Mammary epithelial cell (primary cell): ENCODE measurements around the gene ADAMTS2.

Source experiments
- CTCF ChIP-seq, 2 donors: IDR thresholded peaks in 1 of 2; conservative IDR thresholded peaks in 1 of 2; 2 replicates each; pipeline ENCODE4 v1.5.1; 2011 to 2012; ENCODE audit warnings: inconsistent platforms in 2 of 2, low read length in 2 of 2, mild to moderate bottlenecking in 2 of 2, control low read depth in 1 of 2, low read depth in 1 of 2; ENCODE audit not compliant: insufficient read depth in 1 of 2; ENCODE audit errors: extremely low read depth in 1 of 2
- EZH2 ChIP-seq: IDR thresholded peaks from 2 replicates; pipeline ENCODE4 v1.6.1; 2012; ENCODE audit warnings: low read length, inconsistent platforms, borderline replicate concordance

- TF ChIP-seq EZH2 (no peak), CTCF (conservative IDR thresholded peaks at IDR 0.05 in 1 of 2, IDR thresholded peaks at IDR 0.05 in 1 of 2; ENCODE audit: extremely low read depth in 1 of 2, insufficient read depth in 1 of 2, low read depth in 1 of 2, low read length in 2 of 2) (no peak)
These were observed 3.6 kb upstream of the ADAMTS2 start for GRCh38 chr5:179348843-179349242.
